Osteoblast (primary cell): ENCODE results near the gene ARMH4. TPM values are rescaled to one million over a fixed set of nuclear protein-coding genes. Genes with fewer than 3 reads are reported as not detected.

Source experiments
- DNase-seq: peaks from one replicate; pipeline ENCODE4 v3.0.0; 2011; ENCODE audit warnings: low spot score, mixed read lengths; ENCODE audit not compliant: insufficient read length; ENCODE audit errors: missing footprints
- H2AFZ ChIP-seq: 2 replicates; pipeline ENCODE4 v1.6.0; 2011; ENCODE audit warnings: mild to moderate bottlenecking, low read length
- H3K27ac ChIP-seq: 2 replicates; pipeline ENCODE4 v1.5.1; 2011; ENCODE audit warnings: mild to moderate bottlenecking, low read depth, low read length, moderate library complexity
- H3K27me3 ChIP-seq: 2 replicates; pipeline ENCODE4 v1.6.0; 2012; ENCODE audit warnings: mild to moderate bottlenecking, control low read depth, inconsistent platforms, low read length, moderate library complexity; ENCODE audit not compliant: insufficient read depth
- H3K36me3 ChIP-seq: 2 replicates; pipeline ENCODE4 v1.5.1; 2011; ENCODE audit warnings: mild to moderate bottlenecking, low read length, control low read depth, moderate library complexity; ENCODE audit not compliant: insufficient read depth
- H3K4me1 ChIP-seq: 2 replicates; pipeline ENCODE4 v1.5.1; 2011; ENCODE audit warnings: mild to moderate bottlenecking, low read length, control low read depth, moderate library complexity; ENCODE audit not compliant: insufficient read depth
- H3K4me2 ChIP-seq: 2 replicates; pipeline ENCODE4 v1.6.0; 2011; ENCODE audit warnings: mild to moderate bottlenecking, low read length; ENCODE audit not compliant: insufficient read depth
- H3K4me3 ChIP-seq: fragments of 200-600 bp; sonication (generic); 3 replicates; pipeline ENCODE4 v1.5.1; 2012; ENCODE audit warnings: mild to moderate bottlenecking, low read length, inconsistent platforms; ENCODE audit not compliant: insufficient read depth
- H3K79me2 ChIP-seq: 2 replicates; pipeline ENCODE4 v1.6.0; 2012; ENCODE audit warnings: mild to moderate bottlenecking, low read length, control low read depth, inconsistent platforms; ENCODE audit not compliant: insufficient read depth
- H3K9me3 ChIP-seq: 2 replicates; pipeline ENCODE4 v1.5.1; 2011; ENCODE audit warnings: low read depth, low read length, control low read depth
- H4K20me1 ChIP-seq: 2 replicates; pipeline ENCODE4 v1.6.0; 2012; ENCODE audit warnings: mild to moderate bottlenecking, low read length, control low read depth; ENCODE audit not compliant: insufficient read depth
- CTCF ChIP-seq: IDR thresholded peaks from 2 replicates; pipeline ENCODE4 v1.5.1; 2011; ENCODE audit warnings: mild to moderate bottlenecking, low read depth, low read length, moderate library complexity; ENCODE audit errors: extremely low read depth
- total RNA-seq: library from RNA; depleted of rRNA; stranded (reverse); fragments of >200 nt; gene quantifications from 2 replicates; pipeline ENCODE4 v1.2.3, GENCODE V29; 2012

Gene ARMH4
- total RNA-seq, 1 donor, result 10.9 TPM

- Histone ChIP-seq H3K9me3 (no peaks in the 10 kb centered on the region), H2AFZ (no peak overlapping the region), H4K20me1 (no peaks in the 10 kb centered on the region), H3K36me3 (no peaks in the 10 kb centered on the region), H3K4me3 (no peak overlapping the region), H3K4me2 (no peak overlapping the region), H3K27ac (no peak overlapping the region), H3K79me2 (no peaks in the 10 kb centered on the region), H3K4me1 (no peaks in the 10 kb centered on the region), H3K27me3 (no peaks in the 10 kb centered on the region)
- peak; percentile 6 for TF ChIP-seq CTCF
- no peak for DNase-seq
These were observed 137.2 kb downstream of the ARMH4 start for GRCh38 chr14:58014778-58015177.

GRCh38 chr14:58002618-58003017 is 149.4 kb downstream of the ARMH4 start:
- Histone ChIP-seq H3K9me3 (no peaks in the 10 kb centered on the region), H3K4me3 (no peak overlapping the region), H3K4me1 (no peaks in the 10 kb centered on the region), H2AFZ (no peak overlapping the region), H3K27me3 (no peaks in the 10 kb centered on the region), H4K20me1 (no peaks in the 10 kb centered on the region), H3K36me3 (no peaks in the 10 kb centered on the region), H3K4me2 (no peak overlapping the region), H3K79me2 (no peaks in the 10 kb centered on the region), H3K27ac (no peak overlapping the region)
- TF ChIP-seq CTCF, result no peak
- no peak for DNase-seq

GRCh38 chr14:57999979-58000378 is 152.0 kb downstream of the ARMH4 start:
- H3K4me2 ChIP-seq, result no peak overlapping the region
- no peak overlapping the region for H3K4me3 ChIP-seq
- no peak overlapping the region for H2AFZ ChIP-seq
- no peaks in the 10 kb centered on the region for H3K4me1 ChIP-seq
- no peak overlapping the region for H3K27ac ChIP-seq
- H3K36me3 ChIP-seq, result no peaks in the 10 kb centered on the region
- no peak for TF ChIP-seq CTCF
- no peaks in the 10 kb centered on the region for H3K9me3 ChIP-seq
- no peak for DNase-seq
- H3K79me2 ChIP-seq, result no peaks in the 10 kb centered on the region
- H3K27me3 ChIP-seq, result no peaks in the 10 kb centered on the region
- H4K20me1 ChIP-seq, result no peaks in the 10 kb centered on the region

GRCh38 chr14:57999471-57999870 is 152.5 kb downstream of the ARMH4 start:
- no peak for TF ChIP-seq CTCF
- Histone ChIP-seq H3K4me3 (no peak overlapping the region), H4K20me1 (no peaks in the 10 kb centered on the region), H3K79me2 (no peaks in the 10 kb centered on the region), H2AFZ (no peak overlapping the region), H3K27ac (no peak overlapping the region), H3K4me1 (no peaks in the 10 kb centered on the region), H3K9me3 (no peaks in the 10 kb centered on the region), H3K27me3 (no peaks in the 10 kb centered on the region), H3K36me3 (no peaks in the 10 kb centered on the region), H3K4me2 (no peak overlapping the region)
- DNase-seq, result no peak
